HG03066 (cell line): ENCODE measurements around the gene TTC6.

ENCODE experiments used
- ATAC-seq: cut with Tn5 transposase; IDR thresholded peaks from one replicate; pipeline ENCODE4 v1.9.1; 2021; ENCODE audit warnings: low read depth; ENCODE audit not compliant: unreplicated experiment

TTC6 gene

DNA sequence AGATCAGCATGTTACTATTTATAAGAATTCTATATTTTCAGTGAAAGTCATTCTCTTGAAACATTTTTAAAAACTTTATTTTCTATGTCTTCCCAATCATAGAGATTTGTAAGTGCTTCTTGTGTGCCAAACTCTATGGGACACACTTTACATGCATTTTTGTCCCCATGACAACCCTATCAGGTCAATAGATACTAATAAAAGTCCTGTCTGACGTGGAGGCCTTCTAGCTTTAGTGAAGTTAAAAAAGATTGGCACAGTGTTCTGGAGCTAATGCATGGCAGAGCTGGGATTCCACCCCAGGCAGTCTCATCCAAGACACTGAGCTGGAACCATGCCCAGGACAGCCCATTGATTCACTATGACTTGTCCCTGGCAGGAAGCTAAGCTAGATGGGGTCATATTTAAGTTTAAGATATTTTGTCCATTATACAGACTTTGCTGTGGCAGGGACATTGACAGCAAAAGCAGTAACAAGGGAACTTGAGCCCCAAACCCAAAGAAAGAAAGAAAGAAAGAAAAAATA is 28.1 kb downstream of the TTC6 start:
- ATAC-seq: no peak

GRCh38 chr14:37623971-37624370 is 28.5 kb downstream of the TTC6 start:
- no peak for ATAC-seq

DNA sequence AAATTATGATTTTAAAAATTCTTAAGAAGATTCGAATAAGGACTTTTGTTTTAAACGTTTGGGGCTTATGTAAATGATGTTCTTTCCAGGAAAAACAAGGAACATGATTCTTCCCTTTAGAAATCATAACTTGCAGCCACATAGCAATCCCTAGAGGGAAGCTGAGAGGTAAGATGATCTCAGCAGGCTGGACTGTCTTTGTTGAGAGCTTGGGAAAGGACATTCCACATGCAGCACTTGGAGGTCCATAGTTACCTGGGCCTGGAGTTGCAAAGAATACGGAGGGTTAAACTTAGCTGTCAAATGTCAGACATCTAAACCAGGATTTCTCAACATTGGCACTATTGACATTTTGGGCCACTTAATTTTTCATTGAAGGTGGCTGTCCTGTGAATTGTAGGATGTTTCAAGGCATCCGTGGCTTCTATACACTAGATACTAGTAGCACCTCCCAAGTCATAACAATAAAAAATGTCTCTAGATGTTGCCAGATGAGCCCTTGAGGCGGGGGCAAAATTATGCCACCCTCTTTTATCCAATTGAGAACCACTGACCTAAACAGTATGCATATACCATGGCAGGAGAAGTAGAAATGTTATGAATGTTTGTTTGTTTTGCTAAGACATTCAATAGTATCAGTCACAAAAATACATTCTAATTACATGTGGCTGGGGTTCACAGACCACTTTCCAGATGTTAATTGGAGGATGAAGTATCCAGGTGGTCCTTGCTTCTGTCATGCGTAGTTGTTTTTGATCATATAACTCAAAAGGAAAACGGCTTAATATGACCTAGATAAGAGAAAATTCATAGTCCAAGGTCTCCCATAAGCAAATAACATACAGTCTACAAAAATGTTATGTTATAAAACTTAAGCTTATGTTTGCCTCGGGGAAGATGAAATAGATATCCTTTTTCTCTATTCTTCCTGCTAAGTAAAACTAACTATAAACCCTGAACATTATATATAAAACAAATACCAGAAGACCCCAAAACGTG is 30.5 kb downstream of the TTC6 start:
- no peak for ATAC-seq

- ATAC-seq: no peak
These were observed 41.9 kb downstream of the TTC6 start for GRCh38 chr14:37637341-37637740.

DNA sequence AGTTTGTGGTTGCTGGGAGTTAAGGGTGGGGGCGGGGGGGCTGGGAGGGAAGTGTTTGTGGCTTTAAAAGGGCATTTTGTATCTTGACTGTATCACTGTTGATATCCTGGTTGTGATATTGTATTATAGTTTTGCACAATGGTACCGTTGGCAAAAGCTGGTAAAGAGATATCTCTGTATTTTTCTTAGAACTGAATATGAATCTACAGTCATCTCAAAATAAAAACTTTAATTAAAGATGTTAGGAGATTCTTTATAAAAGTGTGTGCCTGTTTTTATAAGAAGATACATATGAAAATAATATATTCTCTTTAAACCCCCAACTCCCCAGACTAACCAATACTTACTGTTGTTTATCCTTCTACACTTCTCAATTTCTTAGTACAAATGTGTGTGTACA is 43.2 kb downstream of the TTC6 start:
- no peak for ATAC-seq

- no peak for ATAC-seq
These were observed 45.7 kb downstream of the TTC6 start for GRCh38 chr14:37641117-37641516.

DNA sequence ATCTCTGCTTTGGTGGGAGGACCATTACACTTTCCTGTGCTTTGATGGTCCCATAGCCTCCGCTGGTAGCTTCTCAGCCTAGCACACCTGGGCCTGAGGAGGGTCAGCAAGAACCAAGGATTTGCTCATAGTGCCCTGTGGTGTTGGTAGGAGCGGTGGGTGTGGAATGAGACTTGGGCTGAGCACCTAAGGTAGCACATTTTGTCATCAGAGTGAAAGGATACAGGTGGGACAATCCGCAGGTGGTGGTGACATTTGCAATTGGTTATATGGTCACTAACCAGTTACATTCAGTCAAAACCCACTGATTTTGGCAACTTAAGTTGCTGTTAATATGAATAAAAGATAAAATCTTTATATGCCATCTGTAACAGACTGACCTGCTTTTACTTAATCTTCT is 46.7 kb downstream of the TTC6 start:
- no peak for ATAC-seq

GRCh38 chr14:37643701-37644100 is 48.3 kb downstream of the TTC6 start:
- no peak for ATAC-seq
